Adrenal gland (tissue), 12 donors: Measurements from ENCODE around the gene URI1. TPM values are rescaled to one million over a fixed set of nuclear protein-coding genes. Genes with fewer than 3 reads are reported as not detected.

ENCODE experiments used
- DNase-seq, 7 donors: peaks; one replicate each; pipeline ENCODE4 v3.0.0-alpha.2; 2019 to 2020
- H3K27ac ChIP-seq, 5 donors: fragments of 200-600 bp; sonication (generic) in 4 of 5; 1 replicate in 3 of 5; 2 replicates in 2 of 5; pipeline versions ENCODE4 v1.5.1 to v1.8.0; 2016 to 2020; ENCODE audit warnings: mild to moderate bottlenecking in 1 of 5
- H3K27me3 ChIP-seq: fragments of 200-600 bp; 2 replicates; pipeline ENCODE4 v1.8.0; 2021
- H3K36me3 ChIP-seq, 2 donors: fragments of 200-600 bp; replicated peaks in 1 of 2; 1 replicate in 1 of 2; 2 replicates in 1 of 2; pipeline versions ENCODE4 v1.5.1 to v1.8.0; 2018 to 2022
- H3K4me1 ChIP-seq, 2 donors: fragments of 200-600 bp; replicated peaks in 1 of 2; 1 replicate in 1 of 2; 2 replicates in 1 of 2; pipeline versions ENCODE4 v1.5.1 to v1.8.0; 2018 to 2021
- H3K4me3 ChIP-seq, 4 donors: fragments of 200-600 bp; sonication (generic) in 3 of 4; one replicate each; pipeline ENCODE4 v1.5.1; 2016 to 2018
- H3K9me3 ChIP-seq, 3 donors: fragments of 200-600 bp; sonication (generic) in 1 of 3; replicated peaks in 1 of 3; 1 replicate in 2 of 3; 2 replicates in 1 of 3; pipeline versions ENCODE4 v1.5.1 to v1.8.0; 2016 to 2021
- CTCF ChIP-seq, 6 experiments: fragments of 450-650 bp in 4 of 6; fragments of 200-600 bp in 2 of 6; sonication (generic) in 1 of 6; IDR thresholded peaks; 1 replicate in 5 of 6; 2 replicates in 1 of 6; pipeline versions ENCODE4 v1.5.1 to v1.8.0; 2016 to 2021; ENCODE audit warnings: antibody characterized with exemption in 6 of 6, mild to moderate bottlenecking in 2 of 6, moderate library complexity in 1 of 6
- POLR2A ChIP-seq, 2 donors: fragments of 450-650 bp; IDR thresholded peaks; one replicate each; pipeline ENCODE4 v1.6.1; 2017; ENCODE audit warnings: antibody characterized with exemption in 2 of 2, mild to moderate bottlenecking in 2 of 2, moderate library complexity in 1 of 2
- WGBS, 4 donors: extraction: QIAGEN DNeasy Blood & Tissue Kit in 2 of 4; methylation state at CpG; one replicate each; pipeline versions ENCODE4 v1.1.5 to v1.1.7; 2013 to 2017; 5-methylcytosine and 5-hydroxymethylcytosine counted together
- intact Hi-C, 2 donors: fragments of 100-400 bp; cut with DNase I; formaldehyde crosslinking; loops; one replicate each; pipeline versions ENCODE4 v1.14.1 to v1.15.0; 2022 to 2023
- polyA plus RNA-seq, 3 donors: library from polyadenylated mRNA; stranded (reverse); fragments of 200-250 nt in 2 of 3; fragments of 350-450 nt in 1 of 3; fragmentation: Illumina TruSeq in 1 of 3; extraction: RNeasy Lipid Tissue Mini Kit (QIAGEN cat#74804) in 1 of 3; gene quantifications; one replicate each; pipeline ENCODE4 v1.2.3, GENCODE V29; 2013 to 2014
- total RNA-seq, 9 donors: library from RNA; depleted of rRNA in 4 of 9; stranded (reverse); fragments of >200 nt in 4 of 9; fragments of 120-200 nt in 1 of 9; fragmentation: NEBNext Ultra II Directional in 1 of 9; extraction: Animal tissue kit (Norgen Biotek cat#: 25700) in 1 of 9; gene quantifications; one replicate each; pipeline versions ENCODE4 v1.1.0 to v1.2.4, GENCODE V29; 2013 to 2023
- donor health status: healthy with polysubstance abuse.
- donor health status: Bipolar disorder and iron deficiency.
- donor health status: DM: yes; HTN: yes; CAD: no.
- donor health status: DM: no; HTN: no; CAD: no.
- donor health status: DM: no; HTN: no; CAD: no.
- donor health status: DM: yes; HTN: yes; CAD: no.

Gene URI1
- total and polyA plus RNA-seq, 12 donors, result 21.6 to 115 (median 71.1) TPM

GRCh38 chr19:30052122-30053075, 110.4 kb downstream of the URI1 start:
- H3K4me3 ChIP-seq, result no peak overlapping the region
- no peaks in the 10 kb centered on the region for H3K9me3 ChIP-seq
- intact Hi-C loops, result no loop called here
- TF ChIP-seq POLR2A (IDR thresholded peaks at IDR 0.05), result no peak
- no peak for TF ChIP-seq CTCF (IDR thresholded peaks at IDR 0.05)
- H3K36me3 ChIP-seq, result no peaks in the 10 kb centered on the region
- WGBS, 4 donors, result 85 to 89% (median 88%) methylated on average over 18 of the region's 18 CpGs
- H3K4me1 ChIP-seq, result no peaks in the 10 kb centered on the region
- H3K27me3 ChIP-seq, result no peaks in the 10 kb centered on the region
- DNase-seq, result peak in 1 of 7 donors; percentile 18
- no peak overlapping the region for H3K27ac ChIP-seq

- no peak for TF ChIP-seq POLR2A (IDR thresholded peaks at IDR 0.05)
- no peak for TF ChIP-seq CTCF (IDR thresholded peaks at IDR 0.05)
- WGBS, 4 donors, result 80 to 85% (median 82%) methylated on average over 18 of the region's 18 CpGs
- no peak overlapping the region for H3K4me3 ChIP-seq
- H3K9me3 ChIP-seq, result no peaks in the 10 kb centered on the region
- no peak overlapping the region for H3K27ac ChIP-seq
- no peaks in the 10 kb centered on the region for H3K4me1 ChIP-seq
- no peaks in the 10 kb centered on the region for H3K27me3 ChIP-seq
- no peak for DNase-seq
- intact Hi-C loops, result no loop called here
- H3K36me3 ChIP-seq, result no peaks in the 10 kb centered on the region
Observed at GRCh38 chr19:30053558-30053957, 111.5 kb downstream of the URI1 start.

GRCh38 chr19:30054210-30054609, 112.2 kb downstream of the URI1 start:
- no peak for DNase-seq
- Histone ChIP-seq H3K9me3 (no peaks in the 10 kb centered on the region), H3K4me1 (no peaks in the 10 kb centered on the region), H3K27ac (no peak overlapping the region), H3K36me3 (no peaks in the 10 kb centered on the region), H3K4me3 (no peak overlapping the region), H3K27me3 (no peaks in the 10 kb centered on the region)
- intact Hi-C loops, result no loop called here
- 52 to 60% (median 58%) methylated on average over 2 of the region's 2 CpGs for WGBS, 4 donors
- TF ChIP-seq POLR2A (IDR thresholded peaks at IDR 0.05) (no peak), CTCF (IDR thresholded peaks at IDR 0.05) (no peak)

- Histone ChIP-seq H3K27ac (no peak overlapping the region), H3K27me3 (no peaks in the 10 kb centered on the region), H3K36me3 (no peaks in the 10 kb centered on the region), H3K4me3 (no peak overlapping the region), H3K9me3 (no peaks in the 10 kb centered on the region), H3K4me1 (no peaks in the 10 kb centered on the region)
- intact Hi-C loops, result no loop called here
- no peak for DNase-seq
- TF ChIP-seq POLR2A (IDR thresholded peaks at IDR 0.05) (no peak), CTCF (IDR thresholded peaks at IDR 0.05) (no peak)
- WGBS, 4 donors, result 91 to 97% (median 94%) methylated on average over 2 of the region's 2 CpGs
Observed at GRCh38 chr19:30056580-30056979, 114.5 kb downstream of the URI1 start.
